GM21529 (cell line): ENCODE data around the gene SMARCA2.

Source experiments
- ATAC-seq: cut with Tn5 transposase; IDR thresholded peaks from one replicate; pipeline ENCODE4 v1.9.1; 2021; ENCODE audit not compliant: unreplicated experiment

Gene SMARCA2

DNA sequence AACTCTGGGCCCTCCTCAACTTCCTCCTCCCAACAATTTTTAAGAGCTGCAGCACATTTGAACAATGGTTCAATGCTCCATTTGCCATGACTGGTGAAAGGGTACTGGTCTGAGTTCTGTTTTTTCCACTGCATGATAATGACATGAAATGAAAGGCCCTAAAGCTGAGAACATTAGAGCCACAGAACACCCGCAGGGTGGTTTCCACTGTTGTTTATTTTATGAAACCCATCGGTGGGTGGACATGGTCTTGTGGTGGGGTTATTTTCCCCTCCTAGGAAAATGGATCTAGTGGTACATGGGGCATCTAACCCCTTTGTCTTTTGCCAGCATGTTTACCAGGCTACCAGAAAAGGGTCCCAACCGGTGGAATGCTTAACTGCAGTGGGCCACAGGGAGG, 71.8 kb downstream of the SMARCA2 start:
- ATAC-seq = peak; percentile 43

DNA sequence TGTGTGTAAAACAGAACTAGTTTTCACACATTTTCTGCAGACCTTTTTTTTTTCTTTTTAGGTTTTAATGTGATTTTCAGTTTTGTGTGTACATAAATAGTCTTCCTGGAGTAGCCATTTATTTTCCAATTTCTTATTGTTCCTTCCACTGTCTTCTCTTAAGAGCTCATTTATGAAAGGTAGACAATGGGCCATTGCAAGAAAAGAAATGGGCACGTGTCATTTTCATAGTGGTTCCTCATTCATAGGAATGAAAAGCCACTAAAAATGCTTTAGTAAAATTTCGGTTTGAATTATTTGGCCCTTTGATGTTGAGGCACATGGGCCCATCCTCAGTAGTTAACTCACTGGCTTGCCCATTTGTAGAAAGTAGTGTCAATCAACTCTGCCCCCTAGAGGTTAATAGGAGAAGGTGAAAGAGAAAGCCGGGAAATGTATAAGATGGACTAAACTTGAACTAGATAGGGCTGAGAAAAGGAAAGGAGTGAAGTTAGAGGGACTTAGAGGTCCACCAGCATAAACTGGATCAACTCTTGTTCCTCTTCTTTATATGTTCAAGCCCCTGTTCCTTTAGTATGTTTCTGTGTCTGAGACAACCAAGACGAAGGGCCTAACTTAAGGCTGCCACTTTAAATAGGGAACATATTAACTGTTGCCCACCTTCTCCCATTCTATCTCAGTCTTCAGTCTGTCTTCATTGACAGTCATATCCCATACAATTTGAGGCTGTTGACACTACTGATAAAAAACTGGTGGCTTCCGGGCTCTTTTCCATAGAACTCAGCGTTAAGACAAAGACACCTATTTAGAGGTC, 72.6 kb downstream of the SMARCA2 start:
- peak; percentile 87 for ATAC-seq

DNA sequence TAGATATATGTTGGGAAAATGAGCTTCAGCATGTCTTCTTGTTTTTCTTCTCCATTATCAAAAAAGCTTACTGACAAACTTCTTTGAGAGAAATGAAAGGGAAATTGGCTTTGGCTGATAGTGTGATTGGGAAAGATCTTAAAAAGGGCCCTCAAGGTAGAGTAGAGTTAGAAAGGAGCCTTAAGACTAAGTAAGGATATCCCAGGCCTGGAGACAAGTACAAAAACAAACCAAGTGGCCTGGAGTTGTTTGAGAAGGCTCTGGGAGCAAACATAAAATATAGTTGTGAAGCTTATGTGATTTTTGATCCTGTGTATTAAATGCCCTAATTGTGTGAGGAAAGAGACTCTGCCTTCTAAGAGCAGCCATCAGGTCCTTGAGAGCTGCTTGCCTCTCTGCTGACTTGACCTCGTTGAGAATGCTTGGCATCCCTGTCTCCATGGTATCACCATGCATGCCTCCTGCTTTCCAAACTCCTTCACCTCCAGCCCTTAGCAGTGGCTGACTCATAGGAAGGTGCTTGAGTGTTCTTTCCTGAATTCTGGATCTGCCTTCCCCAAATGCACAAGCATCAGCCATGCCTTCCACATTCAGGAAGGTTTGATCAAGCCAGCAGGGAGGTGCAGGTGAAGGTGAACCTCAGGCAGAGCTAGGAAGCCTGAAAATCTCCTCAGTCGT, 78.9 kb downstream of the SMARCA2 start:
- no peak for ATAC-seq

DNA sequence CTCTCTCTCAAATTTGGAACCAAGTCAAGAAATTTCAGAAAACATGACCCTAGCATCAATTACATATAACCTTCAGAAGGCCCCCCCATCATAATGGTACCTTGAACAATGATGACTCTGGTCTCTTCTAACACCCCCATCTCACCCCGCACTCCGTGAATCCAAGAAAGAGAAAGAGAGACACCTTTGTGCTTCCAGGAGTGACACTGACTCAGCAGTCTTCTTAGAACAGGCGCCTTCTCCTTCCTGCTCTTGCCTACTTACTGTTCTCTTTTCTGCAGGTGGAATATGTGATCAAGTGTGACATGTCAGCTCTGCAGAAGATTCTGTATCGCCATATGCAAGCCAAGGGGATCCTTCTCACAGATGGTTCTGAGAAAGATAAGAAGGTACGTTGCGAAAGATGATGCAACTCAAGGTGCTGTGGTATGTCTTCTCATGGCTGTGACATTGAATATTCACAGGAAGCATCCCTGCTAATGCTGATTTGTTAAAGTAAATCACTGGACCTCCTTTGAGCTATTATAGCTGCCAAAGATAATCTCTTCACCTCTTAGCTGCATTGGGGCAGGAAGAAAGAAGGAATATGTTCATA, 81.3 kb downstream of the SMARCA2 start:
- ATAC-seq = no peak

DNA sequence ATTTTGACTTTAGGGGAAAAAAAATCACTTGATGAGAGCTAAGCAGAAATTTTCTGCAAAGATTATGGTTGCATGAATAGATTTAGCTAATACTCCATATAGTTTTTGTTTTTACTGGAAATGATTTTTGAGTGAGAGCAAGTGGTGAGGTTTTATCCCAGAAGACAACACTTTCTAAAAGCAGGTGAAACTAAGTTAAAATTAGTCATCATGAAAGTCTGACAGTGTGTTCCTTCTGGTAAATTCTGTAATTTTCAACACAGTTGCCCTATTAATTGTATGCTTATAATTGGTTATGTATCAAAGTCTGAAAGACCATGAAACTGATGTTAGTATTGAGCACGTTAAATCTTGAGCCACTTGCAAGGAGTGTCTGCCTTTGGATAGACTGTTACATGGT, 91.5 kb downstream of the SMARCA2 start:
- ATAC-seq = no peak

DNA sequence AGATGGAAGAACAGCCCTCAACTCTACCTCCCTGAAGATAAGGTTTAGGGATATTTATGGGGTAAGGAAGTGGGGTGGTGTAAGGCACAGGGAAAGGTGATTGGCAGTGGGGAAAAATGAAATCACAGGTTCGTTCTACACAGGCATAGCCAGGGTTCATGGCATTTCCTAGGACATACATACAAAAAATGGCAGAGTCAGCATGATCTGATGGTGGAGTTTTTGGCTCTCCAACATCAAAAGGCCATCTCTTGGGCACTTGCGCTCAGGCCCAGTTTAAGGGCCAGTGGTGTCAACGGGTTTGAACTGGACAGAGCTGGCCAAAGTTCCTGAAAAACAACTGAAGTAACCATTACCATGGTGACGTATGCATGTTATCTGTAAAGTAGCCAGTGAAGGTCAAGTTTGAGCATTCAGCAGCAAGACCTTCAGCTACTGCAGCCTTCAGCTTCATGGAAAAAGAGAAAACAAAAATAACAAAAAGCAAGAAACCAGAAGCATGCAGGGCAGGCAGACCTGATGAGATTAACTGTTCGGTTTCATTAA, 92.8 kb downstream of the SMARCA2 start:
- no peak for ATAC-seq

DNA sequence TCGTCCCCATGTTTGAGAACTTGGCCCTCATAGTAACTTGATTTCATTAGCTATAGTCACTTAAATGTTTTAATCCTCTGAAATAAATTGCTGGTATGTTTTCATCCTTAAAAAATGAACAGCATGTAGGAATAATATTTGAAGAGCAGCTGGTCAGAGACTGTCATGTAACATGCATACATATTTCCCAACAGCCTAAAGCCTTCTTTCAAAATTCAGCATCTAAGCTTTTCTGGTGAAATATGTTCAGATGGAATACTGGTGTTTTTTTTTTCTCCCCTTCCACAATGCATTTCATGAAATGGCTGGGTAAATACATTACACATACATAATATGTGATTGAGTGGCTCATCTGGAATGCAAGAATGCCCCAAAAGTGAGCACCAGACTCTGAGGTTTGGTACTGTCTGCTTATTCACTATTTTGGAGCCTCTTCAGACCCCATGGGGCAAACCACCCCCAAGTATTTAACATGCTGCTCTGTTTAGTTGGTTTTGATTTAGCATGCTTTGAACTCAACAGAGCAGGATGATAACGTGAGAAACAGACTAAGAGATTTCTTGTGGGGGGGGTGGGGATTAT, 94.0 kb downstream of the SMARCA2 start:
- ATAC-seq = no peak

DNA sequence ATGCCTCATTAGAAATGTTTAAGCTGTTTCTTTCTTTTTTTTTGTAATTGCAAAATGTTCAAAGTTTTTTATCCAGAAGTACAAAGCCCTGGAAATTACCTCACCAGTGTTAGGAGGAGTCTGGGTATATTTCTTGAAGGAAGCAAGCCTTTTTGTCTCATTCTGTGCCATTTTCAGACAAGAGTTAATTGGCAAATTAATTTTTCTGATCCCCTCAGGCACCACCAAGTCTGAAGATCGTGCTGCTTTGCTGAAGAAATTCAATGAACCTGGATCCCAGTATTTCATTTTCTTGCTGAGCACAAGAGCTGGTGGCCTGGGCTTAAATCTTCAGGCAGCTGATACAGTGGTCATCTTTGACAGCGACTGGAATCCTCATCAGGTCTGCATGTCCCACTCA, 94.9 kb downstream of the SMARCA2 start:
- no peak for ATAC-seq

DNA sequence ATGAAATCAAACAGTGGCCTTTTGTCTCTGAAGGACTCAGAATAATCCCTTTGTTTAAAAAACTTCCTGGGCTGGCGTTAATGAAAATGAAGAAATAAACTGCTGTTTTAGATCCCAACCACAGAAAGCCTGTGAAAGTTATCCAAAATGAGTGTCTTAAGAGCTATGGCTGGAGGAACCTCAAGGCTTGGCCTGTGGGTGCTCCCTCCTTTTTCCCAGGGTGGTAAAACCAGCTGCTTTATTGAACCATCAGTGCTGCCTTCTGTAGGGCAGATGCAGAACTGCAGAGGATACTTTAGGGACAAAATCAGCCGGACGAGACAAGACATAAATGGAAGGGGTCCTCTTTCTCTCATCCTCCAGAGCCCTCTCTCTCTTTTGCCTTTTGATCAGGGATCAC, 100.9 kb downstream of the SMARCA2 start:
- ATAC-seq = no peak

DNA sequence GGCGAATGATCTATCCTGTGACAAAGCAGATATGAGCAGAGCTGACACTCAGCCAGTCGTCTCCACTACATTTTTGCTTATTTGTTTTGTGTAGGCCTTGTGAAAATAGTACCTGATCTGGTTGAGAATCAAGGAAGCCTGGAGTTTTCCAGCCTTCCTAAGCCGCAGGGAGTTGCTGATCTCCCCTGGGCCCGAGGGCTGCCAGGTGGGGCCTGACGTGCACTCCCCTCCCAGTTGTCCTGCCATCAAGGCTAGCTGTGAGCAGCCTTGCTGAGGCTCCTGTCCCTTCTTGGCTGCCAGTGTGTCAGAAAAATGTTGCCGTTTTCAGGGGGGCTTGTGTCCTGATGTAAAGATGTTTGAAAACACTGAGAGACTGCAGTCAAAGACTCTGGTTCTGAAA, 102.4 kb downstream of the SMARCA2 start:
- ATAC-seq = no peak

DNA sequence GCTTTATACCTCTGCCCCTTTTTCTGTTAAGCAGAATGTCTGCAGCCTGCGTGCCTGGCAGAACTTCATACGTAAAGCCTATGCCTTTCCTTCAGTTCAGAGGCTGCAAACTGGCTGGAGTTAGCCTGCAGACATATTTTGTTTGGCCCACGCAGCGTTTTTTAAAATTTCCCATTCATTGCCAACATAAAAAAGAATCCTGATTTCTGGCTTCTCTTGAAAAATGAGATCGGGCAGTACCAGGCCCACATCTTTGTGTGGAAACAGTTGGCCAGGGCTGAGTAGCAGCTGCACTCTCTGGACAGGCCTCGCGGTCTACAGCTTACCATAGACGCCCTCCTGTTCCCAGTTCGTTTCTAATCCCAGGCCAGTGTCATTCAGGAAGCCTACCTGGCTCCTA, 104.4 kb downstream of the SMARCA2 start:
- ATAC-seq = no peak

DNA sequence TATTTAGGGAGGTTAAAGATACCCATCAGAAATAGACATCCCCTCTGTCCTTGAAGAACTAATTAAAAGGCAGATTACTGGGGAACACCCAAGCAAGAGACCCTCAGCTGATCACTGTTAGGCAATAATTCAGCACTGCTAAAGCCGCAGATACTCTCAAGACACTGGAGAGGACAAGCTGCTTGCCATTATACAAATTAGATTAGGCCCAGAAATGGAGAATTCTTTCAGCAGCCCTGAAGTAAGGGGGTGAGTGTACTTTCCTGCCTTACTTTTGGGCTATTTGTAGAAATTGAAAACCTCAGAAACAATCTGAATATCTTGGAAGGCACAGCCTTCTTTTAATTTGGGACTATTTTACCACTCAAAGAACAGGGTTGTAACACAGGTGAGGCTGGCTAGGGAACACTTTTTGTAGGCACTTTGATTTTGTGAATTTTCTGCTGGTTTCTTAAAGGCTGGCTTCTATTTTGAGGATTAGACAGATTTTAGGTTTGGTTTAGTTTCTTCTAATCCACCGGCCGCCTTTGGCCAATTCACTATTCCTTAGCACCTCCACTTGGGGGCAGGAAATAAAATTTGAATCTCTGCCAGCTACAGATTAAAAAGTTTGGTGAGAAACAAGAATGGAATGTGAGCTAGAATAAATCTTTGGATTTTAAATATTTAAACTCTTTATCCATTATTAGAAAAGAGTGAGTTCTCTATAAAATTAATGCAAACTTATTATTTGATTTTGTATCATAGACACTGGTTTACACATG, 106.0 kb downstream of the SMARCA2 start:
- ATAC-seq = no peak

DNA sequence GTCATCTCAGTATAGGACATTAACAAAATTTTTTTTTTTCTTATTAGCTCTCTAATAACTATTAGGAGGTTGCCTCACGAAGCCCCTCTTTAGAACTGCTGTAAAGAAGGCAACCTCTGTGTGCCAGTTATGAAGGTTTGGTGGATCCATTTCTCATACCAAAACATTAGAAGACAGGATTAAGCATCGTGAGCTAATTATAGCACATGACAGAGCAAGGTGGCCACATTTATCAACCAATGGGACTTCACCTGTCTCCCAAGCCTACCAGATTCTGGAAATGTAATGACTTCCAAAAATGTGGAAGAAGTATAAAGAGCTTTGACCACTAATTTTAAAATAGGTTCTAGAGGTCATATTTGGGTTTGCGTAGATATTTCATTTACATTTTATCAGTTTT, 107.2 kb downstream of the SMARCA2 start:
- ATAC-seq = no peak

DNA sequence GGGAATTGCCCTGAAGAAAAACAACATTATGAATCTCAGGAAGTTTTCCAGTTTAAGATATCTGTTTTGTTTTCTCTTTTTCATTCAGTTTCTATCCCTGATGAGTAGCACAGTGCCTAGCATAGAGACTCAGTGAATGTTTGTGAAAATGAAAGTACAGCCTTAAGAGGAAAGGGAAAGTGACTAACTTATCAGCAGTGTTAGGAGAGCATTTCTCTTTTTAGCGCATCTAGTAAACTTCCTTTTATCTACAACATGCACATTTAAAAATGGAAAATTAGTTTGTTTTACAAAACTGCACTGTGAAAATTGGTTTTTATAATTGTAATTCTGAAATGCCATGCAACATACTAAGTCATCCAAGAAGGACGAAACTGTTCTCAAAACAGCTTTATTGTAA, 110.8 kb downstream of the SMARCA2 start:
- ATAC-seq = peak; percentile 97

DNA sequence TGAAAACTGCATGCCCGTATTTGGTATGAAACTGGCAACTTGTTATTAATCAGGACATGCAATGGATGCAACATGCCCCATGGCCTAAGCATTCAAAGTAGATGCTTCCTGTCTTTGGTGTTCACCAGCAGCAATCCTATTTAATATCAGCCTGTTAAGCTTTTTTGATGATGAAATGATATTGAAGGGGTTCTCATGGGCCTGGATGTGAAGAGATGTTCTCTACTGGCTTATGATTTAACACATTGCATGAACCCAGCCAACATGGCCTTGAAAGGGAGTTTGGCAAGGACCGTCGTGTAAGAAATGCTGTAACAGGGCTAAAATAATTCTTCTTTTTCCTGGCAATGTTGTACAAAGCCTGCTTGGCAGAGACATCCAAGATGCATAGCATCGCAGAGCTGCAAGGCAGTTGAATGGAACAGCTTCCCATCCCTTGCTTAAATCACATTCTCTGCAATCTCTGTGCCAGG, 111.2 kb downstream of the SMARCA2 start:
- no peak for ATAC-seq

DNA sequence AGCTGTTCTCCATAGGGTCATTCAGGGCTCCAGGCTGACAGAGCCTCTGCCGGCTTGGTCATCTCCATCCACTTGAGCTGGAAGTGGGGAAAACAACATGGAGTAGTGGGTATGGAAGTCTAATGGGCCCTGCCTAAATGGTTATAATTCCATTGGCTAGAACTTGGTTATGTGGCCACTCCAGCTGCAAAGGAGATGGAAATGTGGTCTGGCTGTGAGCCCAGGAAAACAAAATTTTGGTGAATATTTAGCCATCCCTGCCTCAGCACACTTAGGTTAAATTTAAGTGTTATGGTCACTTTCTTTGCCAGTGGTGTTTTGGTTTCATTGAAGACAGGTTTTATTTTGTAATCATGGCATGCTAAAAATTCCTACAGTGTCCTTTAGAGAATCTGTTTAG, 112.3 kb downstream of the SMARCA2 start:
- no peak for ATAC-seq

DNA sequence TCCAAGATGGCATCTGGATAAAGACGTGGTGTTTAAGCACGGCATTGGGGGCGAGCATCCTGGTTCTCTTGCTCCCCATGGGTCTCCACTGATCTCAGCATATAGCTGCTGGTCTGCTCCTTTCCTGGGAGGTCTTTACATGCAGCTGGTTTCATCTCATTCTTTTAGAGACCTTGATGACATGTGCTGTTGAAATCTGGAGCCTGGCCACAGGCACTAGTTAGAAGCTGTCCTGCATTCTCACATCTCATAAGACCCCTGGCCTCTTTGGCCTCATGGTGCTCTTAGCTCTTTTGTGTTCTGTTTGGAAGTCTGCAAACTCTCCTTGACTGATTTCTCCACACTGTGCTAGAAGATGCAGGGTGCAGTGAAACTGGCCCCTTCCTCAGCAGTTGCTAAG, 113.0 kb downstream of the SMARCA2 start:
- no peak for ATAC-seq

DNA sequence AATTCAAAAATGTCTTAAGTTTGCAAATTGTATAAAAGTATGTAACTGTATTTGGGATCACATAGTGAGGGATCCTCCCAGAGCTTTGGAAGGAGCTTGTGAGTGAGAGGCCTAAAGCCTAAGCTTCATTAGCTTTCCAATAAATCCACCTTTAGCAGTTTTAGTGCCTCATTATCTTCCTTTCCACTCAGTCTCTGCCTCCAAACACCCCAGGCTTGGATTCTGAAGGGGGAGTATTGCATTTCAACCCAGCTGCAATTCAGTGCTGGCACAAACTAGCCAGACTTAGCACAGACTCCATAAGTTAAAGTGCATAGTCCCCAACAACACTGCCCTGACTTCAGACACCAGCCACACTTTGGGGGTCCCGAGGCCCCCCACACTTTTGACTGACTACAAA, 113.5 kb downstream of the SMARCA2 start:
- ATAC-seq = no peak

DNA sequence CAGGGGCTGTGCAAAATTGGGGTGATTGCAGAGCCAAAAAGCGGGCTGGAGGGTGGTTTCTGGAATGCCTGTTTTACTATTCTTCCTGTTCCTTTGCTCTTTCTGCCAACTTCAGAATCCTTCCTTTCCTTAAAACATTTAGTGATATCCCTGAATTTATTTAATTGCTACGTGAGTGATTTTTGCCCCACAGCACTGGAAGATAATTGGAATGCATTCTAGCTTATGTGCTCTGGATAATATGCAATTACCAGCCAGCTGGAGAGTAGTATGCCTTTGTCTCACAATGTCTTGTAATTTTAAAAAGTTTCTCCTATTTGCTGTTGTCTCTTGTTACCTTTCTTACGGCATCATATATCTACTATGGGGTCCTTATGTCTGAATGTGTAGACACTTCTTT, 115.8 kb downstream of the SMARCA2 start:
- ATAC-seq = no peak

DNA sequence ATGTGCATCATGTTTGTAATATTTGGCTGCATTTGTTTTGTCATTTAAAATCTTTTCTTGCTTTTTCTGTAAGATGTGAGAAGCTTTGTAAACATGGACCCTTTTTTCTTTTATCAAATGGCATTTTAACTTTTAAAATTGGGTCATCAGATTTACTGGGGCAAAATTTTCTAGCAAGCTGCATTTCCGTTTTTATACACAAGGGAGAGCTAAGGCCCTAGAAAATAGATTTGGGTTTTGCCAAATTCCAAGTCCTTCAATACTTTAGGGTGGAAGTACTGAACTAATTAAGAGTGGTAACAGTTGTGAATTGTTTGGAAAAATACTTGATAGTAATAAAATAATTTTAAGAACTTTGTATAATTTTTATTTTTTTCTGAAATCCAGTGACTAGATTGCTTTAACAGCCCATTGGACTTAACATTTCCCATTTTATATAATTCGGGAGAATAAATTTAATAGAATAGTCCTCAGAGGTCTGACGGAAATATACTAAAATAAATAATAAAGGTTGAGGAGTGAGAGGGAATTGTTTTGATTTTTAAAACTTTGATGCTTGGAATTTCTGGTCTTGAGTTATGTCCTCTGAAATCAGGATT, 117.4 kb downstream of the SMARCA2 start:
- ATAC-seq = no peak
